ENCODE measurements around the gene PLXNC1.

DNA sequence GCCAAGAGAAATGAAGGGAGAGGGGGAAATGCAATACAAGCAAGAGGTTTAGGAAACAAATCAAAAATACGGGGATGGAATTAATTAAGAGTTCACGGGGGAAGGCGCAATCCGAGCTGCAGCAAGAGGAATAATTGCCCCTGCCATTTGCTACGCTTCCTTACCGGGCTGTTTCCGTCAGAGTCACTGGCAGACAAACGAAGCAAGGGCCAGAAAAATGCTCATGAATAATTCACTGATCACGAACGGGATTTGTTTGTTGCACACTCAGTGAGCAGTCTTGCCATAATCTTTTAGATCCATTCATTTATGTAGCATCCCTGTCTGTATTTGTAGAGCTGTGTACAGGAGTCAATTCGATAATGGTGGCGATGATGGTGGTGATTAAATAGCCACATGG is 39.0 kb downstream of the PLXNC1 start:
- TF ChIP-seq EZH2 (IDR thresholded peaks at IDR 0.05; ENCODE audit: low read depth, low read length, severe bottlenecking) (no peak), KDM5A (IDR thresholded peaks at IDR 0.05; ENCODE audit: low read length) (no peak), POU5F1 (IDR thresholded peaks at IDR 0.05; ENCODE audit: low read depth, low read length) (no peak), TEAD4 (IDR thresholded peaks at IDR 0.05; ENCODE audit: low read depth, low read length) (no peak), NRF1 (IDR thresholded peaks at IDR 0.05; ENCODE audit: low read depth, low read length) (no peak), EP300 (IDR thresholded peaks at IDR 0.05; ENCODE audit: borderline replicate concordance in 1 of 2, low read depth in 2 of 2, low read length in 2 of 2) (no peak), YY1 (IDR thresholded peaks at IDR 0.05; ENCODE audit: low read depth, low read length) (no peak), POLR2A (IDR thresholded peaks at IDR 0.05; ENCODE audit: control extremely low read depth in 1 of 2, low read depth in 2 of 2, low read length in 2 of 2) (no peak)
- TF ChIP-seq, protein P1, sequence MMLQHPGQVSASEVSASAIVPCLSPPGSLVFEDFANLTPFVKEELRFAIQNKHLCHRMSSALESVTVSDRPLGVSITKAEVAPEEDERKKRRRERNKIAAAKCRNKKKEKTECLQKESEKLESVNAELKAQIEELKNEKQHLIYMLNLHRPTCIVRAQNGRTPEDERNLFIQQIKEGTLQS (IDR thresholded peaks at IDR 0.05; ENCODE audit: insufficient read depth, low read depth, low read length), result no peak
- TF ChIP-seq, protein P2, sequence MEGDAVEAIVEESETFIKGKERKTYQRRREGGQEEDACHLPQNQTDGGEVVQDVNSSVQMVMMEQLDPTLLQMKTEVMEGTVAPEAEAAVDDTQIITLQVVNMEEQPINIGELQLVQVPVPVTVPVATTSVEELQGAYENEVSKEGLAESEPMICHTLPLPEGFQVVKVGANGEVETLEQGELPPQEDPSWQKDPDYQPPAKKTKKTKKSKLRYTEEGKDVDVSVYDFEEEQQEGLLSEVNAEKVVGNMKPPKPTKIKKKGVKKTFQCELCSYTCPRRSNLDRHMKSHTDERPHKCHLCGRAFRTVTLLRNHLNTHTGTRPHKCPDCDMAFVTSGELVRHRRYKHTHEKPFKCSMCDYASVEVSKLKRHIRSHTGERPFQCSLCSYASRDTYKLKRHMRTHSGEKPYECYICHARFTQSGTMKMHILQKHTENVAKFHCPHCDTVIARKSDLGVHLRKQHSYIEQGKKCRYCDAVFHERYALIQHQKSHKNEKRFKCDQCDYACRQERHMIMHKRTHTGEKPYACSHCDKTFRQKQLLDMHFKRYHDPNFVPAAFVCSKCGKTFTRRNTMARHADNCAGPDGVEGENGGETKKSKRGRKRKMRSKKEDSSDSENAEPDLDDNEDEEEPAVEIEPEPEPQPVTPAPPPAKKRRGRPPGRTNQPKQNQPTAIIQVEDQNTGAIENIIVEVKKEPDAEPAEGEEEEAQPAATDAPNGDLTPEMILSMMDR (IDR thresholded peaks at IDR 0.05; ENCODE audit: control extremely low read depth in 1 of 3, insufficient read depth in 1 of 3, low read depth in 1 of 3, low read length in 3 of 3), result no peak
